ENCODE measurements around the gene RPL5. TPM values are rescaled to one million over a fixed set of nuclear protein-coding genes. Genes with fewer than 3 reads are reported as not detected.

RPL5 gene
- polyA plus RNA-seq, 1 donor (not counting 4 experiments of a cell fraction or from before 2014, with no cell fraction given), result 2,236 TPM

DNA sequence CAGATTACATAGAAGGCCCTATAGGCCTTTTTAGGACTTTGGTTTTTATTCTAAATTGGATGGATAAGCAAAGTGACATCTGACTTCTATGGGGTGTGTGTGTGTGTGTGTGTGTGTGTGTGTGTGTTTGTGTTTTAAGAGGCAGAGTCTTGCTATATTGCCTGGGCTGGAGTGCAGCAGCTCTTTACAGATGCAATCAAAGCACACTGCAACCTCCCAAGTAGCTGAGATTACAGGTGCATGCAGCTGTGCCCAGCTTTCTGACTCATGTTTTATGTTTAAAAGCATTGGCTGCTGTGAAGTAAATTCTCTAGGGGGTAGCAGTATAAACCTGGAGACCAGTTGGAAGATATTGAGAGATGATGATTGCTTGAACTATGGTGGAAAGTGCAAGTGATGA is 34.5 kb upstream of the RPL5 start:
- dilution Hi-C loops (cut with MboI; ENCODE audit: extremely low pct_ligation_motif_present, low sequenced_read_pairs), result no loop called here
- Histone ChIP-seq H3K27me3 (ENCODE audit: control insufficient read depth, extremely low read depth, insufficient read depth, low read length) (no peaks in the 10 kb centered on the region), H3K9me3 (ENCODE audit: control insufficient read depth, low read depth, low read length) (no peaks in the 10 kb centered on the region), H2AFZ (ENCODE audit: control insufficient read depth, low read length) (no peak overlapping the region), H3K4me3 (ENCODE audit: control insufficient read depth in 2 of 3, extremely low read depth in 1 of 3, insufficient read depth in 2 of 3, low read depth in 1 of 3, low read length in 3 of 3) (no peak overlapping the region), H3K36me3 (ENCODE audit: control insufficient read depth in 2 of 2, extremely low read depth in 1 of 2, insufficient read depth in 2 of 2, low read length in 2 of 2) (no peaks in the 10 kb centered on the region), H3K79me2 (ENCODE audit: control insufficient read depth, insufficient read depth, low read length) (no peaks in the 10 kb centered on the region), H3K9me1 (ENCODE audit: control insufficient read depth, extremely low read depth, insufficient read depth, low read length) (no peaks in the 10 kb centered on the region), H3K4me2 (ENCODE audit: control insufficient read depth, extremely low read depth, insufficient read depth, low read depth, low read length) (no peak overlapping the region), H3K4me1 (ENCODE audit: control insufficient read depth, extremely low read depth, insufficient read depth, low read length) (peaks cover 3% of the 10 kb centered on the region), H4K20me1 (ENCODE audit: control insufficient read depth, extremely low read depth, insufficient read depth, low read length) (no peaks in the 10 kb centered on the region), H3K27ac (ENCODE audit: control insufficient read depth, insufficient read depth, low read length) (no peak overlapping the region), H3K9ac (ENCODE audit: control insufficient read depth, extremely low read depth, insufficient read depth, low read length) (no peak overlapping the region)
- DNase-seq (ENCODE audit: low read depth, low spot score) (no peak), FAIRE-seq (no peak)
- no peak for TF ChIP-seq EZH2 (IDR thresholded peaks at IDR 0.05; ENCODE audit: low read length)
- TF ChIP-seq, protein P1, sequence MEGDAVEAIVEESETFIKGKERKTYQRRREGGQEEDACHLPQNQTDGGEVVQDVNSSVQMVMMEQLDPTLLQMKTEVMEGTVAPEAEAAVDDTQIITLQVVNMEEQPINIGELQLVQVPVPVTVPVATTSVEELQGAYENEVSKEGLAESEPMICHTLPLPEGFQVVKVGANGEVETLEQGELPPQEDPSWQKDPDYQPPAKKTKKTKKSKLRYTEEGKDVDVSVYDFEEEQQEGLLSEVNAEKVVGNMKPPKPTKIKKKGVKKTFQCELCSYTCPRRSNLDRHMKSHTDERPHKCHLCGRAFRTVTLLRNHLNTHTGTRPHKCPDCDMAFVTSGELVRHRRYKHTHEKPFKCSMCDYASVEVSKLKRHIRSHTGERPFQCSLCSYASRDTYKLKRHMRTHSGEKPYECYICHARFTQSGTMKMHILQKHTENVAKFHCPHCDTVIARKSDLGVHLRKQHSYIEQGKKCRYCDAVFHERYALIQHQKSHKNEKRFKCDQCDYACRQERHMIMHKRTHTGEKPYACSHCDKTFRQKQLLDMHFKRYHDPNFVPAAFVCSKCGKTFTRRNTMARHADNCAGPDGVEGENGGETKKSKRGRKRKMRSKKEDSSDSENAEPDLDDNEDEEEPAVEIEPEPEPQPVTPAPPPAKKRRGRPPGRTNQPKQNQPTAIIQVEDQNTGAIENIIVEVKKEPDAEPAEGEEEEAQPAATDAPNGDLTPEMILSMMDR (optimal IDR thresholded peaks at IDR 0.05 in 1 of 3, IDR thresholded peaks at IDR 0.05 in 1 of 3, conservative IDR thresholded peaks at IDR 0.05 in 1 of 3; ENCODE audit: extremely low read depth in 1 of 3, insufficient read depth in 2 of 3, low read length in 3 of 3), result no peak

DNA sequence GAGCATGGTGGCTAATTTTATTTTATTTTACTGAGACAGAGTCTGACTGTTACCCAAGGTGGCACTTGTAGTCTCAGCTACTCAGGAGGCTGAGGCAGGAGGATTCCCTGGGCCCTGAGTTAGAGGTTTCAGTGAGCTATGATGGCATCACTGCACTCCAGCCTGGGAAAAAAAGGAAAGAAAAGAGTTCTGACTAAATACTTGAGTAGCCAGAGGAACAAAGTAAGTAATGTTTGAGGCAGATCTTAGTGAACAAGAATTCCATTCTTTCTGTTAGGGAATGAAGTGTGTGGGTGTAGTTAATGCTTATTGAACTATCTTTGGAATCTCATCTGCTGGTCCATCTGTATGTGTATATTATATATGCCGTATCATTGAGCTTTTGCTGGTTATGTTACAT is 33.9 kb upstream of the RPL5 start:
- H3K9me3 ChIP-seq (ENCODE audit: control insufficient read depth, low read depth, low read length), result no peaks in the 10 kb centered on the region
- TF ChIP-seq, protein P1 (optimal IDR thresholded peaks at IDR 0.05 in 1 of 3, IDR thresholded peaks at IDR 0.05 in 1 of 3, conservative IDR thresholded peaks at IDR 0.05 in 1 of 3; ENCODE audit: extremely low read depth in 1 of 3, insufficient read depth in 2 of 3, low read length in 3 of 3), result no peak
- TF ChIP-seq EZH2 (IDR thresholded peaks at IDR 0.05; ENCODE audit: low read length), result no peak
- no peaks in the 10 kb centered on the region for H3K27me3 ChIP-seq (ENCODE audit: control insufficient read depth, extremely low read depth, insufficient read depth, low read length)
- H3K4me3 ChIP-seq (ENCODE audit: control insufficient read depth in 2 of 3, extremely low read depth in 1 of 3, insufficient read depth in 2 of 3, low read depth in 1 of 3, low read length in 3 of 3), result no peak overlapping the region
- no peaks in the 10 kb centered on the region for H3K79me2 ChIP-seq (ENCODE audit: control insufficient read depth, insufficient read depth, low read length)
- no peaks in the 10 kb centered on the region for H3K4me1 ChIP-seq (ENCODE audit: control insufficient read depth, extremely low read depth, insufficient read depth, low read length)
- H3K27ac ChIP-seq (ENCODE audit: control insufficient read depth, insufficient read depth, low read length), result no peak overlapping the region
- H3K9ac ChIP-seq (ENCODE audit: control insufficient read depth, extremely low read depth, insufficient read depth, low read length), result no peak overlapping the region
- H2AFZ ChIP-seq (ENCODE audit: control insufficient read depth, low read length), result no peak overlapping the region
- H3K4me2 ChIP-seq (ENCODE audit: control insufficient read depth, extremely low read depth, insufficient read depth, low read depth, low read length), result no peak overlapping the region
- dilution Hi-C loops (cut with MboI; ENCODE audit: extremely low pct_ligation_motif_present, low sequenced_read_pairs), result no loop called here
- no peaks in the 10 kb centered on the region for H4K20me1 ChIP-seq (ENCODE audit: control insufficient read depth, extremely low read depth, insufficient read depth, low read length)
- DNase-seq (ENCODE audit: low read depth, low spot score) (no peak), FAIRE-seq (no peak)
- no peaks in the 10 kb centered on the region for H3K9me1 ChIP-seq (ENCODE audit: control insufficient read depth, extremely low read depth, insufficient read depth, low read length)
- H3K36me3 ChIP-seq (ENCODE audit: control insufficient read depth in 2 of 2, extremely low read depth in 1 of 2, insufficient read depth in 2 of 2, low read length in 2 of 2), result no peaks in the 10 kb centered on the region

Measured in keratinocyte (primary cell).